Heart left ventricle (tissue), 13 donors: ENCODE data around the gene BLM.

ENCODE experiments used
- CTCF ChIP-seq, 12 donors: fragments of 200-600 bp; sonication (generic) in 4 of 12; IDR thresholded peaks; one replicate each; pipeline versions ENCODE4 v1.5.0 to v1.8.0; 2018 to 2022; ENCODE audit warnings: antibody characterized with exemption in 12 of 12, mild to moderate bottlenecking in 5 of 12
- POLR2A ChIP-seq, 2 donors: fragments of 450-650 bp; IDR thresholded peaks; one replicate each; pipeline ENCODE4 v1.6.1; 2017; ENCODE audit warnings: antibody characterized with exemption in 2 of 2, mild to moderate bottlenecking in 2 of 2, moderate library complexity in 2 of 2
- donor health status: ischemic (EF 13 %, LVEDD 7.1; RV severe dilation, severe dysfunction).
- donor health status: DM: no; HTN: yes; CAD: no.
- donor health status: DM: no; HTN: no; CAD: no.
- donor health status: ischemic (EF 25% LVEDD 6.9; RV normal size, moderate dysfunction).
- donor health status: ischemic (EF 25% LVEDD 5.7; RV mildly dilated, moderate dysfunction).
- donor health status: ischemic (EF 35%, LVEDD 5.7; RV mildly dilated, moderate dysfunction).
- donor health status: nonischemic (EF 11% LVEDD 7.7; RV severe dilation, severe dysfunction).
- donor health status: DM: yes; HTN: yes; CAD: no.
- donor health status: PGD.
- donor health status: ischemic (EF 29% LVEDD 5.4; RV normal size, mild dysfunction).
- donor health status: nonischemic (EF 23%, LVEDD 6.1; RV moderate dilation, normal function).

GRCh38 chr15:90838544-90838943 lies 121.4 kb downstream of the BLM start:
- TF ChIP-seq CTCF (IDR thresholded peaks at IDR 0.05) (no peak), POLR2A (IDR thresholded peaks at IDR 0.05) (no peak)
